ENCODE measurements around the gene VPS29. TPM values are rescaled to one million over a fixed set of nuclear protein-coding genes. Genes with fewer than 3 reads are reported as not detected.
"Not testable (repeated sequence)": the region's sequence is repeated elsewhere in the genome, so short reads cannot be mapped to it uniquely, and the experiment has no call there.

VPS29 gene
- total and polyA plus RNA-seq, 8 donors, result 7.8 to 192 (median 152) TPM

- TF ChIP-seq EP300 (IDR thresholded peaks at IDR 0.05), result no peak
- TF ChIP-seq CTCF (IDR thresholded peaks at IDR 0.05), result no peak
- no peak for TF ChIP-seq POLR2AphosphoS5 (IDR thresholded peaks at IDR 0.05)
- TF ChIP-seq POLR2A (IDR thresholded peaks at IDR 0.05), result no peak
- Histone ChIP-seq H3K27ac (peak overlapping the region; percentile 71 to 96 (median 93)), H3K9me3 (no peaks in the 10 kb centered on the region), H3K4me3 (peak overlapping the region; percentile 66 to 80 (median 74)), H3K4me1 (peaks cover 16 to 38% (median 34%) of the 10 kb centered on the region in 4 donors), H3K36me3 (peaks cover 0 to 26% (median 22%) of the 10 kb centered on the region in 4 donors), H3K27me3 (no peaks in the 10 kb centered on the region)
- intact Hi-C loops (cut with DNase I; ENCODE audit: low total_unique reads), result no loop called here
- WGBS, 5 donors, result 0 to 1% (median 0%) methylated on average over 15 of the region's 15 CpGs
- DNase-seq, result no peak
These were observed 34.1 kb downstream of the VPS29 start for GRCh38 chr12:110467847-110468213.

- no peak for DNase-seq
- intact Hi-C loops (cut with DNase I; ENCODE audit: low total_unique reads), result no loop called here
- 50 to 68% (median 60%) methylated on average over 5 of the region's 5 CpGs for WGBS, 5 donors
- TF ChIP-seq CTCF (IDR thresholded peaks at IDR 0.05) (no peak), EP300 (IDR thresholded peaks at IDR 0.05) (no peak), POLR2AphosphoS5 (IDR thresholded peaks at IDR 0.05) (no peak), POLR2A (IDR thresholded peaks at IDR 0.05) (no peak)
- Histone ChIP-seq H3K36me3 (peaks cover 0 to 36% (median 32%) of the 10 kb centered on the region in 4 donors), H3K27ac (peak overlapping the region in 1 of 5 donors; percentile 95), H3K27me3 (no peaks in the 10 kb centered on the region), H3K4me3 (peak overlapping the region; percentile 66 to 80 (median 74)), H3K4me1 (peaks cover 16 to 38% (median 34%) of the 10 kb centered on the region in 4 donors), H3K9me3 (no peaks in the 10 kb centered on the region)
These were observed 35.1 kb downstream of the VPS29 start for GRCh38 chr12:110466791-110467190.

- H3K27me3 ChIP-seq; intact Hi-C loops (cut with DNase I; ENCODE audit: low total_unique reads): not testable (repeated sequence)
- H3K36me3 ChIP-seq, result peaks cover 0 to 44% (median 40%) of the 10 kb centered on the region in 4 donors
These were observed 36.1 kb downstream of the VPS29 start for GRCh38 chr12:110465765-110466164.

GRCh38 chr12:110465024-110465423 is 36.9 kb downstream of the VPS29 start:
- Histone ChIP-seq H3K4me3 (no peak overlapping the region), H3K27me3 (no peaks in the 10 kb centered on the region), H3K36me3 (peaks cover 6 to 51% (median 47%) of the 10 kb centered on the region in 4 donors), H3K4me1 (peaks cover 16 to 35% (median 34%) of the 10 kb centered on the region in 4 donors), H3K9me3 (no peaks in the 10 kb centered on the region), H3K27ac (no peak overlapping the region)
- DNase-seq, result no peak
- WGBS, 5 donors, result 88 to 96% (median 94%) methylated on average over 2 of the region's 2 CpGs
- no peak for TF ChIP-seq CTCF (IDR thresholded peaks at IDR 0.05)
- TF ChIP-seq POLR2AphosphoS5 (IDR thresholded peaks at IDR 0.05), result no peak
- no peak for TF ChIP-seq POLR2A (IDR thresholded peaks at IDR 0.05)
- TF ChIP-seq EP300 (IDR thresholded peaks at IDR 0.05), result no peak
- intact Hi-C loops (cut with DNase I; ENCODE audit: low total_unique reads), result no loop called here

More at GRCh38 chr12:110465765-110466164, 36.1 kb downstream of the VPS29 start:
- H3K9me3 ChIP-seq, H3K27ac ChIP-seq, H3K4me3 ChIP-seq, DNase-seq: not testable (repeated sequence)
- WGBS, 5 donors, result 77 to 87% (median 82%) methylated on average over 11 of the region's 11 CpGs
- H3K4me1 ChIP-seq, result peaks cover 16 to 38% (median 34%) of the 10 kb centered on the region in 4 donors

GRCh38 chr12:110461189-110461588 is 40.7 kb downstream of the VPS29 start:
- intact Hi-C loops (cut with DNase I; ENCODE audit: low total_unique reads), result not testable (repeated sequence)
- 91 to 97% (median 93%) methylated on average over 5 of the region's 5 CpGs for WGBS, 5 donors

More at GRCh38 chr12:110461189-110461588, 40.7 kb downstream of the VPS29 start:
- not testable (repeated sequence) for H3K4me1 ChIP-seq, H3K27me3 ChIP-seq, DNase-seq, H3K27ac ChIP-seq, H3K9me3 ChIP-seq, H3K4me3 ChIP-seq
- peaks cover 15 to 88% (median 83%) of the 10 kb centered on the region in 4 donors for H3K36me3 ChIP-seq

Measured in stomach (tissue), 9 donors.